Measurements from ENCODE around the gene TTC36.

- no peak for TF ChIP-seq CTCF (conservative IDR thresholded peaks at IDR 0.05; ENCODE audit: low read length)
- TF ChIP-seq EZH2phosphoT487 (IDR thresholded peaks at IDR 0.05; ENCODE audit: borderline replicate concordance): no peak
Measured at GRCh38 chr11:118574636-118575035, 47.4 kb downstream of the TTC36 start.

Data from Loucy (cell line).